Large intestine (tissue), 3 donors: ENCODE measurements around the gene CRYGB. TPM values are rescaled to one million over a fixed set of nuclear protein-coding genes. Genes with fewer than 3 reads are reported as not detected.

Source experiments
- DNase-seq, 2 donors: peaks; one replicate each; pipeline versions ENCODE4 v3.0.0 to v3.0.0-alpha.2; 2013
- H3K27ac ChIP-seq: one replicate; pipeline ENCODE4 v1.5.1; 2013; ENCODE audit warnings: low read length
- H3K27me3 ChIP-seq: 2 replicates; pipeline ENCODE4 v1.6.1; 2013; ENCODE audit warnings: low read length; ENCODE audit not compliant: control insufficient read depth, insufficient read depth
- H3K36me3 ChIP-seq: 2 replicates; pipeline ENCODE4 v1.6.1; 2013; ENCODE audit warnings: low read length; ENCODE audit not compliant: control insufficient read depth, insufficient read depth
- H3K4me1 ChIP-seq: one replicate; pipeline ENCODE4 v1.6.1; 2013; ENCODE audit warnings: low read length; ENCODE audit not compliant: control insufficient read depth, insufficient read depth
- H3K4me3 ChIP-seq: one replicate; pipeline ENCODE4 v1.5.1; 2013; ENCODE audit warnings: low read length
- H3K9me3 ChIP-seq: one replicate; pipeline ENCODE4 v1.6.1; 2013; ENCODE audit warnings: mild to moderate bottlenecking, low read depth, low read length, moderate library complexity; ENCODE audit not compliant: control insufficient read depth
- WGBS: methylation state at CpG from one replicate; pipeline ENCODE4 v1.1.5; 2013; ENCODE audit warnings: low lambda C conversion rate; ENCODE audit not compliant: insufficient coverage; 5-methylcytosine and 5-hydroxymethylcytosine counted together
- polyA plus RNA-seq: library from polyadenylated mRNA; unstranded; fragments of 120-200 nt; gene quantifications from one replicate; pipeline ENCODE4 v1.2.1, GENCODE V29; 2013

The CRYGB gene
- polyA plus RNA-seq, 1 donor, result not detected

DNA sequence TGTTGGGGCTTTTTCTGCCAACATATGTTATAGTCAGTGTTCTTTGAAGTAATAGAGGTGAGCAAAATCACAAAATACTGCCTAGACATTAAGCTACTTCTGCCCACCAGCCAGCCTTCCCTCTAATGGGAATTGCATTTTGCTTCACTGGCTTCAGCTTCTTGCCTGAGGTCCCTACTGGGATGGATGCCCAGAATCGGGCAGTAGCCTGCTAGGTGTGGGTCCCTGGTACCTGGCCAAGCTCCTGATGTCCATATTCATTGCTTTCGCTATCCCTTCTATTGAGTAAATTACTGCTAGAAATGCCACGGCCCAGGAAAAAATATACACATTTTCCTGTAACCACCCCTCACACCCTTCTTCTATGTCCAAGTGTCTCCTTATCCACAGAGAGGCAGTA is 48.6 kb downstream of the CRYGB start:
- no peak overlapping the region for H3K27ac ChIP-seq
- no peaks in the 10 kb centered on the region for H3K9me3 ChIP-seq

DNA sequence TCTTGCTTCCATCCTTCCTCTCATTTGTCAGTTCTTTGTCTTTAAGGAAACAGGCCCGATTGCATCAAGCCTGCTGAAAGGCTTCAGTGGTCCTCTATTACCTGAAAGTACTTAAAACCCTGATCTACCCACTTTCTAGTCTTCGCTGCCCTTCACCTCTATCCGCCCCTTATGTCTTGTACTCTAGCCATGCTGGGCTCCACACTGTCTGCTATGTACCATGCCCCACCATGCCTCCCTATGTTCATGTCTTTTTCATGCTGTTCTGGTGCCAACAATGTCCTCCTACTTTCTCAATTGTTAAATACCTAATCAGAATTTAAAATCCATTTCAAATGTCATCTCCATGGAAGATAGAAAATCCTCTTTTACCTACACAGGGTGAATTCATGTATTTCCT is 49.9 kb downstream of the CRYGB start:
- no peaks in the 10 kb centered on the region for H3K27me3 ChIP-seq
- no peaks in the 10 kb centered on the region for H3K4me1 ChIP-seq
- DNase-seq, result no peak
- H3K36me3 ChIP-seq, result no peaks in the 10 kb centered on the region
- no peak overlapping the region for H3K4me3 ChIP-seq
- H3K27ac ChIP-seq, result no peak overlapping the region
- no peaks in the 10 kb centered on the region for H3K9me3 ChIP-seq
- WGBS, result no CpG with 5 or more reads among the region's 3 CpGs

More for the DNA sequence above, 48.6 kb downstream of the CRYGB start:
- H3K36me3 ChIP-seq, result no peaks in the 10 kb centered on the region
- no peak overlapping the region for H3K4me3 ChIP-seq
- H3K27me3 ChIP-seq, result no peaks in the 10 kb centered on the region
- no peaks in the 10 kb centered on the region for H3K4me1 ChIP-seq
- 100% methylated on average over 1 of the region's 3 CpGs for WGBS
- no peak for DNase-seq

- H3K27me3 ChIP-seq, result no peaks in the 10 kb centered on the region
- H3K36me3 ChIP-seq, result no peaks in the 10 kb centered on the region
- no peak overlapping the region for H3K27ac ChIP-seq
- H3K4me3 ChIP-seq, result no peak overlapping the region
- H3K4me1 ChIP-seq, result no peaks in the 10 kb centered on the region
- DNase-seq, result no peak
- H3K9me3 ChIP-seq, result no peaks in the 10 kb centered on the region
Observed at GRCh38 chr2:208093128-208093527, 52.8 kb downstream of the CRYGB start.

Other genes with a start within 250 kb of the CRYGB start
- 11.3 TPM for gene PLEKHM3, start 120.6 kb downstream of the CRYGB start, polyA plus RNA-seq
- 0.52 TPM for gene CRYGD, start 21.6 kb downstream of the CRYGB start, polyA plus RNA-seq
- gene CRYGC, start 16.3 kb downstream of the CRYGB start, polyA plus RNA-seq, result not detected
- gene CRYGA, start 17.4 kb upstream of the CRYGB start, polyA plus RNA-seq, result not detected
- 0.84 TPM for gene C2orf80, start 43.9 kb upstream of the CRYGB start, polyA plus RNA-seq
- gene IDH1, start 108.9 kb upstream of the CRYGB start, polyA plus RNA-seq, result 110 TPM
- 16.7 TPM for gene PIKFYVE, start 120.1 kb upstream of the CRYGB start, polyA plus RNA-seq